GM19463 (cell line): Measurements from ENCODE around the gene SRD5A2.

Experiments
- ATAC-seq: cut with Tn5 transposase; IDR thresholded peaks from one replicate; pipeline ENCODE4 v1.9.1; 2021; ENCODE audit warnings: mild to moderate bottlenecking, moderate library complexity; ENCODE audit not compliant: unreplicated experiment

The SRD5A2 gene

GRCh38 chr2:31580321-31581117, at the start of gene SRD5A2:
Gene SRD5A2, minus strand, starts transcription at chr2:31580938. Its CDS starts 38 bp downstream, at chr2:31580900.
- no peak for ATAC-seq

GRCh38 chr2:31606509-31606908, 25.8 kb upstream of the SRD5A2 start:
- ATAC-seq, result no peak

GRCh38 chr2:31598694-31599093, 18.0 kb upstream of the SRD5A2 start:
- ATAC-seq, result no peak

- ATAC-seq, result no peak
These were observed 5.5 kb upstream of the SRD5A2 start for GRCh38 chr2:31586230-31586629.

GRCh38 chr2:31581124-31581795, 522 bp upstream of the SRD5A2 start:
- ATAC-seq, result no peak

GRCh38 chr2:31579996-31580320, 780 bp downstream of the SRD5A2 start:
- no peak for ATAC-seq

GRCh38 chr2:31578316-31578715, 2.4 kb downstream of the SRD5A2 start:
- ATAC-seq, result no peak

- no peak for ATAC-seq
These were observed 3.6 kb downstream of the SRD5A2 start for GRCh38 chr2:31577143-31577542.

GRCh38 chr2:31568585-31569201, 12.0 kb downstream of the SRD5A2 start:
- no peak for ATAC-seq

- no peak for ATAC-seq
These were observed 13.1 kb downstream of the SRD5A2 start for GRCh38 chr2:31567679-31568078.

- ATAC-seq, result no peak
These were observed 17.4 kb downstream of the SRD5A2 start for GRCh38 chr2:31563273-31563839.

- no peak for ATAC-seq
These were observed 18.9 kb downstream of the SRD5A2 start for GRCh38 chr2:31561823-31562222.

GRCh38 chr2:31558401-31559295, 22.1 kb downstream of the SRD5A2 start:
- ATAC-seq, result no peak

GRCh38 chr2:31556940-31557339, 23.8 kb downstream of the SRD5A2 start:
- ATAC-seq, result no peak

- no peak for ATAC-seq
These were observed 24.6 kb downstream of the SRD5A2 start for GRCh38 chr2:31555967-31556706.

GRCh38 chr2:31553362-31553761, 27.4 kb downstream of the SRD5A2 start:
- ATAC-seq, result no peak

- ATAC-seq, result no peak
These were observed 33.3 kb downstream of the SRD5A2 start for GRCh38 chr2:31547485-31547884.

GRCh38 chr2:31541853-31542252, 38.9 kb downstream of the SRD5A2 start:
- no peak for ATAC-seq

GRCh38 chr2:31539505-31539904, 41.2 kb downstream of the SRD5A2 start:
- ATAC-seq, result no peak

- ATAC-seq, result no peak
These were observed 45.0 kb downstream of the SRD5A2 start for GRCh38 chr2:31535768-31536167.
